ENCODE results near the gene KCNC1.

KCNC1 gene

DNA sequence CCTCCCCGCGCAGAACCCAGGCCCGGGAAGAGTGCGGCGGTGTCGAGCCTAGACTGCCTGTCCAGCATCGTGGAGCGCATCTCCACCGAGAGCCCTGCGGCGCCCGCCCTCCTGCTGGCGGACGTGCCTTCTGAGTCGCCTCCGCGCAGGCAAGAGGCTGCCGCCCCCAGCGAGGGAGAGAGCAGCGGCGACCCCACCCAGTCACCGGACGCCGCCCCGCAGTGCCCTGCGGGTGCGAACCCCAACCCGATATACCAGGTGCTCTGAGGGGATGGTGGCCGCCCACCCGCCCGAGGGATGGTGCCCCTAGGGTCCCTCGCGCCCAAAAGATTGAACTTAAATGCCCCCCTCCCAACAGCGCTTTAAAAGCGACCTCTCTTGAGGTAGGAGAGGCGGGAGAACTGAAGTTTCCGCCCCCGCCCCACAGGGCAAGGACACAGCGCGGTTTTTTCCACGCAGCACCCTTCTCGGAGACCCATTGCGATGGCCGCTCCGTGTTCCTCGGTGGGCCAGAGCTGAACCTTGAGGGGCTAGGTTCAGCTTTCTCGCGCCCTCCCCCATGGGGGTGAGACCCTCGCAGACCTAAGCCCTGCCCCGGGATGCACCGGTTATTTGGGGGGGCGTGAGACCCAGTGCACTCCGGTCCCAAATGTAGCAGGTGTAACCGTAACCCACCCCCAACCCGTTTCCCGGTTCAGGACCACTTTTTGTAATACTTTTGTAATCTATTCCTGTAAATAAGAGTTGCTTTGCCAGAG, 13.2 kb upstream of the KCNC1 start:
- Histone ChIP-seq H3K4me2 (ENCODE audit: low read length) (no peak overlapping the region), H3K79me2 (no peaks in the 10 kb centered on the region), H2AFZ (no peak overlapping the region), H3K4me3 (ENCODE audit: low read depth, low read length) (no peak overlapping the region), H3K4me1 (no peaks in the 10 kb centered on the region), H3K36me3 (ENCODE audit: control insufficient read depth, insufficient read depth, low read length) (no peaks in the 10 kb centered on the region), H3K27ac (no peak overlapping the region), H3K9me3 (ENCODE audit: control insufficient read depth, low read length) (no peaks in the 10 kb centered on the region), H3K27me3 (ENCODE audit: control insufficient read depth, insufficient read depth, low read length) (peaks cover 4% of the 10 kb centered on the region), H3K9ac (no peak overlapping the region)
- no peak for TF ChIP-seq CTCF (IDR thresholded peaks at IDR 0.05)

DNA sequence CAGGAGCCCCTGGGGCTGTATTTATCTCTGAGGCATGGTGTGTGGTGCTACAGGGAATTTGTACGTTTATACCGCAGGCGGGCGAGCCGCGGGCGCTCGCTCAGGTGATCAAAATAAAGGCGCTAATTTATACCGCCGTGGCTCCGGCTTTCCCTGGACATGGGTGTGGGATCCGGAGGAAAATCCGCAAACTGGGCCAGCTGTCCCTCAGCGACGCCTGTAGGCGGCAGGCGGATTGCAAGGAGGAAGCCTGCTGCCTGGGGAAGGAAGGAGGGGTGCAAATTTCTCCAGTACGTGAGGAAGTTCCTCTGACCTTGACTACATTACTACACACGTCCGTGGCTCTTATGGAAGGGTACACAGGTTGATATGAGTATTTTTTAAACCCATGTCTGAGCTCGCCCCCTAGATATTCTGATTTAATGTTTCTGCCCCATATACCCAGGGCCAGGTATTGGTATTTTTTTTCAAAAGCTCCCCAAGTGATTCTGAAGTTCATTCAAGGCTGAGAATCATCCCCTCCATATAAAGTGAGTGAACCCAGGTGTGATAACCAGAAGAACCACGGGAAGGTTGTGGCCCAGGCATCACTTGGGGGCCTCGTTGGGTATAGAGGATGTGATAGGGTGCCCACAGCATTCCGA, 12.5 kb upstream of the KCNC1 start:
- no peak overlapping the region for H2AFZ ChIP-seq
- no peaks in the 10 kb centered on the region for H3K4me1 ChIP-seq
- no peak overlapping the region for H3K4me2 ChIP-seq (ENCODE audit: low read length)
- no peaks in the 10 kb centered on the region for H3K9me3 ChIP-seq (ENCODE audit: control insufficient read depth, low read length)
- H3K79me2 ChIP-seq = no peaks in the 10 kb centered on the region
- H3K36me3 ChIP-seq (ENCODE audit: control insufficient read depth, insufficient read depth, low read length) = no peaks in the 10 kb centered on the region
- H3K27ac ChIP-seq = no peak overlapping the region
- no peak overlapping the region for H3K4me3 ChIP-seq (ENCODE audit: low read depth, low read length)
- H3K9ac ChIP-seq = no peak overlapping the region
- peaks cover 4% of the 10 kb centered on the region for H3K27me3 ChIP-seq (ENCODE audit: control insufficient read depth, insufficient read depth, low read length)
- TF ChIP-seq CTCF (IDR thresholded peaks at IDR 0.05) = no peak

DNA sequence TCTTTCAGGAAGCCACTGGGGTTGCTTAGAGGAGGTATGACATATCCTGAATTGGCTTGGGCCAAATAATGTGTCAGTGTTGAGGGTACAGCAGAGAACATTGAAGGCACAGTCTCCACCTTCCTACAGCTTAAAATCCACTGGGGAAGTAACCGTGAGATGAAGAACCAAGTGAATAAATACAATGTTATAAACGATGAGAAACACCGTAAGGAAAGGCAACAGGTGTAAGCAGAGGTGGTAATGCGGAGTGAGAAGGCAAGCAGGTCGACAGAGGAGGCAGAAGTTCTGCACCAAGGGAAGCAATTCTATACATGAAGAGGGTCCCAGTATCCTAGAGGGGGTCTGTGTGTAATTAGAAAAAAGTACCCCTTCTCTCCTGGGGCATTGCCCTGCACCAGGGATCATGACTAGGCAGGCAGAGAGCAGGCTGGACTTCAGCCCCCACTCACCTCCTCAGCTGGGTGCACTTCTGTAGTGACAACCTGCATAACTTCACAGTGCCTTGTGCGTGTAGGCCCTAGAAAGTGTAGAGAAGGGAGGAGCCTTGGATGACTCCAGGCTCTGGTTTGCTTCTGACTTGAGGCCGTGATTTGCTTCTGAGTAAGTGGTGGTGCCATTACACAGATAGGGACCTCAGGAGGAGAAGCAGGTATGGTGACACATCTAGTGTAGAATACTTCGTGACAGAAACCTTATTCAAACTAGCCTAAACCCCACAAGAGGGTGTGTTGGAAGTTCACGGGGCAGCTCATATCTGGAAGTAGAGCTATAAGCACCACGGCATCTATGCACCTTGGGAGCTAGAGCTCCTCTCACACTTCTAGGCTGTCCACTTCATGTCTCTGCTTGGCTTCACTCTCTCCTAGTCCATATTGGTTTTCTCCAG, 10.3 kb upstream of the KCNC1 start:
- Histone ChIP-seq H2AFZ (no peak overlapping the region), H3K27ac (no peak overlapping the region), H3K27me3 (ENCODE audit: control insufficient read depth, insufficient read depth, low read length) (peaks cover 4% of the 10 kb centered on the region), H3K9me3 (ENCODE audit: control insufficient read depth, low read length) (no peaks in the 10 kb centered on the region), H3K36me3 (ENCODE audit: control insufficient read depth, insufficient read depth, low read length) (no peaks in the 10 kb centered on the region), H3K79me2 (no peaks in the 10 kb centered on the region), H3K4me1 (no peaks in the 10 kb centered on the region), H3K4me2 (ENCODE audit: low read length) (no peak overlapping the region), H3K4me3 (ENCODE audit: low read depth, low read length) (no peak overlapping the region), H3K9ac (no peak overlapping the region)
- TF ChIP-seq CTCF (IDR thresholded peaks at IDR 0.05) = no peak

GRCh38 chr11:17725174-17725573, 9.4 kb upstream of the KCNC1 start:
- no peaks in the 10 kb centered on the region for H3K79me2 ChIP-seq
- H3K27me3 ChIP-seq (ENCODE audit: control insufficient read depth, insufficient read depth, low read length) = peaks cover 4% of the 10 kb centered on the region
- H3K27ac ChIP-seq = no peak overlapping the region
- no peaks in the 10 kb centered on the region for H3K9me3 ChIP-seq (ENCODE audit: control insufficient read depth, low read length)
- no peaks in the 10 kb centered on the region for H3K4me1 ChIP-seq
- no peak overlapping the region for H3K9ac ChIP-seq
- no peak overlapping the region for H3K4me3 ChIP-seq (ENCODE audit: low read depth, low read length)
- no peak overlapping the region for H2AFZ ChIP-seq
- H3K36me3 ChIP-seq (ENCODE audit: control insufficient read depth, insufficient read depth, low read length) = no peaks in the 10 kb centered on the region
- H3K4me2 ChIP-seq (ENCODE audit: low read length) = no peak overlapping the region
- no peak for TF ChIP-seq CTCF (IDR thresholded peaks at IDR 0.05)
